Heart left ventricle (tissue), 13 donors: ENCODE data around the gene CRYBB1.

Experiments used
- POLR2A ChIP-seq, 2 donors: fragments of 450-650 bp; IDR thresholded peaks; one replicate each; pipeline ENCODE4 v1.6.1; 2017; ENCODE audit warnings: antibody characterized with exemption in 2 of 2, mild to moderate bottlenecking in 2 of 2, moderate library complexity in 2 of 2
- TF ChIP-seq, protein P1 (sequence below), 12 donors: fragments of 200-600 bp; sonication (generic) in 4 of 12; IDR thresholded peaks; one replicate each; pipeline versions ENCODE4 v1.5.0 to v1.8.0; 2018 to 2022; ENCODE audit warnings: antibody characterized with exemption in 12 of 12, mild to moderate bottlenecking in 5 of 12
- donor health status: ischemic (EF 13 %, LVEDD 7.1; RV severe dilation, severe dysfunction).
- donor health status: DM: no; HTN: yes; CAD: no.
- donor health status: DM: no; HTN: no; CAD: no.
- donor health status: ischemic (EF 25% LVEDD 6.9; RV normal size, moderate dysfunction).
- donor health status: ischemic (EF 25% LVEDD 5.7; RV mildly dilated, moderate dysfunction).
- donor health status: ischemic (EF 35%, LVEDD 5.7; RV mildly dilated, moderate dysfunction).
- donor health status: nonischemic (EF 11% LVEDD 7.7; RV severe dilation, severe dysfunction).
- donor health status: DM: yes; HTN: yes; CAD: no.
- donor health status: PGD.
- donor health status: ischemic (EF 29% LVEDD 5.4; RV normal size, mild dysfunction).
- donor health status: nonischemic (EF 23%, LVEDD 6.1; RV moderate dilation, normal function).

DNA sequence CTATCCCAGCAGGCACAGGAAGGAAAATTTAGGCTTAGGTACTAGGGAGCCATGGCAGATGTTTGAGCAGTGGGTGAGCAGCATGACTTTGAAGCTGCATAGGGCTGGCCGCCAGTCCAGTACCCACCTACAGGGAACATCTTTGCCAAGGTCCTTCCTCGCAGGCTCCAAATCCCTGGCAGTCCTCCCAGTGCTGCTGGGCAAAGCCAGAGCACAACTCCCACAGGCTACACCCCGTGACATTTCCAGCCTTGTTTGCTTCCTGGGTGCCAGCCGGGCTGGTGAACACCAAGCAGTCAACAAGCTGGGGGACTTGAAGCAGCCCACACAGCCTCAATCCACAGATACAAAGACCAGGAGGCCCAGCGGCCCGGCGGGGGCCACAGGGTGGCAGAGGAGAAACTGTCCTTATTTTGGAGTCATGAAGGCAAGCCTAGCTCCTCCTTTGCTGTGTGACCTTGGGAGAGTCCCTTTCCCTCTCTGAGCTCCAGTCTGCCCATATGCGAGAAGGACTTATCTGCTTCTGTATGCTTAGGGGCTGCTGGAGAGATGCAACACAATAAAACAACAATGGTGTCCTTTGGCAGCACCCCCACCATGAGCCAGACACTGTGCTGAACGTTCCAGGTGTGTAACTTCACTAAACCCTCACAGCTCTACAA is 55.9 kb downstream of the CRYBB1 start:
- TF ChIP-seq, protein P1, sequence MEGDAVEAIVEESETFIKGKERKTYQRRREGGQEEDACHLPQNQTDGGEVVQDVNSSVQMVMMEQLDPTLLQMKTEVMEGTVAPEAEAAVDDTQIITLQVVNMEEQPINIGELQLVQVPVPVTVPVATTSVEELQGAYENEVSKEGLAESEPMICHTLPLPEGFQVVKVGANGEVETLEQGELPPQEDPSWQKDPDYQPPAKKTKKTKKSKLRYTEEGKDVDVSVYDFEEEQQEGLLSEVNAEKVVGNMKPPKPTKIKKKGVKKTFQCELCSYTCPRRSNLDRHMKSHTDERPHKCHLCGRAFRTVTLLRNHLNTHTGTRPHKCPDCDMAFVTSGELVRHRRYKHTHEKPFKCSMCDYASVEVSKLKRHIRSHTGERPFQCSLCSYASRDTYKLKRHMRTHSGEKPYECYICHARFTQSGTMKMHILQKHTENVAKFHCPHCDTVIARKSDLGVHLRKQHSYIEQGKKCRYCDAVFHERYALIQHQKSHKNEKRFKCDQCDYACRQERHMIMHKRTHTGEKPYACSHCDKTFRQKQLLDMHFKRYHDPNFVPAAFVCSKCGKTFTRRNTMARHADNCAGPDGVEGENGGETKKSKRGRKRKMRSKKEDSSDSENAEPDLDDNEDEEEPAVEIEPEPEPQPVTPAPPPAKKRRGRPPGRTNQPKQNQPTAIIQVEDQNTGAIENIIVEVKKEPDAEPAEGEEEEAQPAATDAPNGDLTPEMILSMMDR (IDR thresholded peaks at IDR 0.05), result no peak
- no peak for TF ChIP-seq POLR2A (IDR thresholded peaks at IDR 0.05)
